ENCODE measurements around the gene ASTN2. TPM values are rescaled to one million over a fixed set of nuclear protein-coding genes. Genes with fewer than 3 reads are reported as not detected.
"Not testable (repeated sequence)": the region's sequence is repeated elsewhere in the genome, so short reads cannot be mapped to it uniquely, and the experiment has no call there.

ASTN2 gene
- total and polyA plus RNA-seq, 9 of the 15 experiments (the other 6 are each of a cell fraction or from before 2014, with no cell fraction given): 0.56 to 3.5 (median 1.9) TPM

- TF ChIP-seq BCLAF1 (IDR thresholded peaks at IDR 0.05; ENCODE audit: borderline replicate concordance in 1 of 2, control insufficient read depth in 1 of 2, low read depth in 2 of 2, low read length in 1 of 2) (no peak), PHF20 (IDR thresholded peaks at IDR 0.05; ENCODE audit: partially characterized antibody) (no peak), MTA1 (IDR thresholded peaks at IDR 0.05; ENCODE audit: borderline replicate concordance) (no peak), CBFA2T3 (IDR thresholded peaks at IDR 0.05) (no peak), BMI1 (IDR thresholded peaks at IDR 0.05; ENCODE audit: low read length) (no peak), ZNF133 (CRISPR knock-in tag; IDR thresholded peaks at IDR 0.05) (no peak), CUX1 (CRISPR knock-in tag; IDR thresholded peaks at IDR 0.05) (no peak), MAZ (CRISPR knock-in tag; conservative IDR thresholded peaks at IDR 0.05 in 1 of 2, IDR thresholded peaks at IDR 0.05 in 1 of 2) (no peak)
Measured at GRCh38 chr9:116837018-116837989, 577.6 kb downstream of the ASTN2 start (continued).

GRCh38 chr9:116830321-116830720 lies 584.5 kb downstream of the ASTN2 start:
- H3K4me1 ChIP-seq (replicated peaks in 1 of 2; ENCODE audit: control insufficient read depth in 2 of 2, insufficient read depth in 2 of 2, low read length in 2 of 2); H2AFZ ChIP-seq (ENCODE audit: low read depth, low read length); H3K27me3 ChIP-seq (ENCODE audit: control insufficient read depth in 2 of 2, insufficient read depth in 2 of 2, low read length in 2 of 2); H3K79me2 ChIP-seq (ENCODE audit: control insufficient read depth, insufficient read depth, low read length); DNase-seq (ENCODE audit: extremely low read depth in 1 of 4, low spot score in 3 of 4); H3K36me3 ChIP-seq (ENCODE audit: control insufficient read depth, insufficient read depth, low read length); H4K20me1 ChIP-seq (replicated peaks; ENCODE audit: control insufficient read depth, insufficient read depth, low read length); H3K9me1 ChIP-seq (ENCODE audit: control insufficient read depth, insufficient read depth, low read length); intact Hi-C loops (cut with micrococcal nuclease); H3K27ac ChIP-seq (ENCODE audit: extremely low read depth, low read depth, low read length); BruUV-seq (replicated peaks); H3K4me2 ChIP-seq (ENCODE audit: insufficient read depth, low read length); H3K9ac ChIP-seq (ENCODE audit: insufficient read depth in 1 of 2, low read depth in 2 of 2, low read length in 2 of 2); in situ Hi-C loops (cut with MboI); FAIRE-seq; ATAC-seq; H3K9me3 ChIP-seq (replicated peaks; ENCODE audit: control insufficient read depth, insufficient read depth, low read depth, low read length); H3K4me3 ChIP-seq; CTCF ChIA-PET (ENCODE audit: low intra/inter-chr PET ratio): not testable (repeated sequence)
- POLR2A ChIA-PET: interaction anchor here (1.2 kb wide), 1 partner anchor 8 kb away, joined by 3 read pairs; no protein-coding TSS in a partner anchor
- WGBS (ENCODE audit: insufficient coverage, low coverage, missing lambda C conversion rate): 0% methylated on average over 2 of the region's 2 CpGs

Data from K562 (cell line).